ENCODE data around the gene GLS2.

Gene GLS2

DNA sequence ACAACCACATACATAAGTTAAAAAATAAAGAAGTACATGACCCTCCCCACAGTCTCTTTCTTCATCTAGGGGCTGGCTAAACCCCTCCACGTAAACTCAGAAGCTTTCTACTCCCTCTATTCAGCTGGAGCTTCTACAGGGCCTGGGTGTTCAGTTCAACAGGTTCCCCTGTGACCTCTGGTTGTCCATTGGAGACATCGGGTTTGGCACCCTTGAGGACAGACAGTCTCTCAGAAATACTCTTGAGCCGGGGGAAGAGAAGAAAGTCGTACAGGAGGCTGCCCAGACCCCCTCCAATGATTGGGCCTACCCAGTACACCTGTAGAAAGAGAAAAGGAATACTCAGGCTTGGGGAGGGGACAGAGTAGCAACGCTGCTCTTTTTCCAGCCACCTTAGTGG, 36.8 kb downstream of the GLS2 start:
- TF ChIP-seq BACH2 (CRISPR knock-in tag; IDR thresholded peaks at IDR 0.05; ENCODE audit: borderline replicate concordance) (no peak), POU6F1 (CRISPR knock-in tag; IDR thresholded peaks at IDR 0.05; ENCODE audit: borderline replicate concordance, low read depth) (no peak), ZNF70 (CRISPR knock-in tag; IDR thresholded peaks at IDR 0.05) (no peak), ISL1 (CRISPR knock-in tag; IDR thresholded peaks at IDR 0.05) (no peak), ZFP30 (CRISPR knock-in tag; IDR thresholded peaks at IDR 0.05) (no peak), RARB (CRISPR knock-in tag; IDR thresholded peaks at IDR 0.05) (no peak), PPARA (CRISPR knock-in tag; IDR thresholded peaks at IDR 0.05; ENCODE audit: borderline replicate concordance) (no peak), ZFP3 (CRISPR knock-in tag; IDR thresholded peaks at IDR 0.05) (no peak), ZNF565 (CRISPR knock-in tag; conservative IDR thresholded peaks at IDR 0.05; ENCODE audit: low read depth) (no peak), ARNTL (CRISPR knock-in tag; IDR thresholded peaks at IDR 0.05; ENCODE audit: borderline replicate concordance, low read depth) (no peak), TCF4 (CRISPR knock-in tag; IDR thresholded peaks at IDR 0.05; ENCODE audit: borderline replicate concordance) (no peak)
- TF ChIP-seq, protein P1, sequence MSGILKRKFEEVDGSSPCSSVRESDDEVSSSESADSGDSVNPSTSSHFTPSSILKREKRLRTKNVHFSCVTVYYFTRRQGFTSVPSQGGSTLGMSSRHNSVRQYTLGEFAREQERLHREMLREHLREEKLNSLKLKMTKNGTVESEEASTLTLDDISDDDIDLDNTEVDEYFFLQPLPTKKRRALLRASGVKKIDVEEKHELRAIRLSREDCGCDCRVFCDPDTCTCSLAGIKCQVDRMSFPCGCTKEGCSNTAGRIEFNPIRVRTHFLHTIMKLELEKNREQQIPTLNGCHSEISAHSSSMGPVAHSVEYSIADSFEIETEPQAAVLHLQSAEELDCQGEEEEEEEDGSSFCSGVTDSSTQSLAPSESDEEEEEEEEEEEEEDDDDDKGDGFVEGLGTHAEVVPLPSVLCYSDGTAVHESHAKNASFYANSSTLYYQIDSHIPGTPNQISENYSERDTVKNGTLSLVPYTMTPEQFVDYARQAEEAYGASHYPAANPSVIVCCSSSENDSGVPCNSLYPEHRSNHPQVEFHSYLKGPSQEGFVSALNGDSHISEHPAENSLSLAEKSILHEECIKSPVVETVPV (CRISPR knock-in tag; IDR thresholded peaks at IDR 0.05): no peak
- ATAC-seq: no peak

DNA sequence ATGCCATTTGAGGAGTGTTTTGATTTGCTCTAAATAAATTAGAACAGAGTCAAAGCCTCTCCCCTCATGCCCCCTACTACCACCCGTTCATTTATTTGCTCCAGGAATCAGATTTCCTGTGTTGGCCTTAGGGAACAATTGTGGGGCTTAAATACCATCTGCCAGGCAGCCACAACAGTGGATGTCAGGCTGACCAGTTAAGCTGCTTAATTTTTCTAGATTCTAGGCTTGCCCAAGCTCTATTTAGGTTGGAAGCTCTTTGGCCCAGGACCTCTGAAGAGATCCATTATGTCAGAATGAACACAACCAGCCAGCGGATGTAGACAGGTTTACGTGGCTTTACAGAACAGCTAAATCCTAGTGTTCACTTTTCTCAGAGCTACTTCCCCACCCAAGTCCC, 37.7 kb downstream of the GLS2 start:
- TF ChIP-seq CSDC2 (CRISPR knock-in tag; IDR thresholded peaks at IDR 0.05): no peak
- TF ChIP-seq ZFP3 (CRISPR knock-in tag; IDR thresholded peaks at IDR 0.05): no peak
- TF ChIP-seq ZNF8 (CRISPR knock-in tag; IDR thresholded peaks at IDR 0.05): no peak
- TF ChIP-seq RARB (CRISPR knock-in tag; IDR thresholded peaks at IDR 0.05): no peak
- no peak for TF ChIP-seq ZC3H10 (CRISPR knock-in tag; IDR thresholded peaks at IDR 0.05)
- no peak for TF ChIP-seq ZNF70 (CRISPR knock-in tag; IDR thresholded peaks at IDR 0.05)
- TF ChIP-seq GLIS3 (CRISPR knock-in tag; IDR thresholded peaks at IDR 0.05): no peak
- TF ChIP-seq OSR1 (CRISPR knock-in tag; IDR thresholded peaks at IDR 0.05): no peak
- ATAC-seq: no peak

DNA sequence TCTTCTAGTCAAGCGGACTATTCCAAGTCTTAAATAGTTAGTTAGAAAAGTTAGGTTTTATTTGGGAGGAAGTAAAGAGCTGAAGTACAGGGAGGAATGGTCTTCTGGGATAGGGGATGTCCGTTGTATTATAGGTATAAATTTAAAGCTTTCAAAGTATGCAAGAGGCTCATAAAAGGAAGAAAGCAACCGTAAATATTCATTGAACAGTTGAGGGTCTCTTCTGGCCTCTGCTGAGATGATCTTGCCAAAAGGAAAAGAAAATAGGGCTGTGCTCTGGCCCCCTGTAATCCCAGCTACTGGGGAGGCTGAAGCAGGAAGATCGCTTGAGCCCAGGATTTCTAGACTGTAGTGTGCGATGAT, 38.4 kb downstream of the GLS2 start:
- ATAC-seq: no peak; the same call in 2 of the 3 replicates
- TF ChIP-seq TSHZ2 (CRISPR knock-in tag; IDR thresholded peaks at IDR 0.05): no peak
- TF ChIP-seq ZNF565 (CRISPR knock-in tag; conservative IDR thresholded peaks at IDR 0.05; ENCODE audit: low read depth): no peak
- no peak for TF ChIP-seq ZFP3 (CRISPR knock-in tag; IDR thresholded peaks at IDR 0.05)
- TF ChIP-seq ZNF70 (CRISPR knock-in tag; IDR thresholded peaks at IDR 0.05): no peak
- no peak for TF ChIP-seq ARNTL (CRISPR knock-in tag; IDR thresholded peaks at IDR 0.05; ENCODE audit: borderline replicate concordance, low read depth)
- TF ChIP-seq, protein P2, sequence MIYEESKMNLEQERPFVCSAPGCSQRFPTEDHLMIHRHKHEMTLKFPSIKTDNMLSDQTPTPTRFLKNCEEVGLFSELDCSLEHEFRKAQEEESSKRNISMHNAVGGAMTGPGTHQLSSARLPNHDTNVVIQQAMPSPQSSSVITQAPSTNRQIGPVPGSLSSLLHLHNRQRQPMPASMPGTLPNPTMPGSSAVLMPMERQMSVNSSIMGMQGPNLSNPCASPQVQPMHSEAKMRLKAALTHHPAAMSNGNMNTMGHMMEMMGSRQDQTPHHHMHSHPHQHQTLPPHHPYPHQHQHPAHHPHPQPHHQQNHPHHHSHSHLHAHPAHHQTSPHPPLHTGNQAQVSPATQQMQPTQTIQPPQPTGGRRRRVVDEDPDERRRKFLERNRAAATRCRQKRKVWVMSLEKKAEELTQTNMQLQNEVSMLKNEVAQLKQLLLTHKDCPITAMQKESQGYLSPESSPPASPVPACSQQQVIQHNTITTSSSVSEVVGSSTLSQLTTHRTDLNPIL (CRISPR knock-in tag; IDR thresholded peaks at IDR 0.05; ENCODE audit: low read depth): no peak
- no peak for TF ChIP-seq PATZ1 (CRISPR knock-in tag; IDR thresholded peaks at IDR 0.05; ENCODE audit: borderline replicate concordance)
- no peak for TF ChIP-seq ISL1 (CRISPR knock-in tag; IDR thresholded peaks at IDR 0.05)
- TF ChIP-seq ZC3H10 (CRISPR knock-in tag; IDR thresholded peaks at IDR 0.05): no peak
- no peak for TF ChIP-seq PPARA (CRISPR knock-in tag; IDR thresholded peaks at IDR 0.05; ENCODE audit: borderline replicate concordance)
- TF ChIP-seq TOX (CRISPR knock-in tag; IDR thresholded peaks at IDR 0.05; ENCODE audit: borderline replicate concordance): no peak
- TF ChIP-seq, protein P1 (CRISPR knock-in tag; IDR thresholded peaks at IDR 0.05): no peak
- no peak for TF ChIP-seq POU6F1 (CRISPR knock-in tag; IDR thresholded peaks at IDR 0.05; ENCODE audit: borderline replicate concordance, low read depth)
- TF ChIP-seq BACH2 (CRISPR knock-in tag; IDR thresholded peaks at IDR 0.05; ENCODE audit: borderline replicate concordance): no peak
